ENCODE measurements around the gene NTMT1. TPM values are rescaled to one million over a fixed set of nuclear protein-coding genes. Genes with fewer than 3 reads are reported as not detected.
A peak's percentile ranks its signal among the peaks of the same experiment; 100 is the strongest.

The NTMT1 gene
- total RNA-seq, 1 donor from 2014 or later = 30.7 TPM

DNA sequence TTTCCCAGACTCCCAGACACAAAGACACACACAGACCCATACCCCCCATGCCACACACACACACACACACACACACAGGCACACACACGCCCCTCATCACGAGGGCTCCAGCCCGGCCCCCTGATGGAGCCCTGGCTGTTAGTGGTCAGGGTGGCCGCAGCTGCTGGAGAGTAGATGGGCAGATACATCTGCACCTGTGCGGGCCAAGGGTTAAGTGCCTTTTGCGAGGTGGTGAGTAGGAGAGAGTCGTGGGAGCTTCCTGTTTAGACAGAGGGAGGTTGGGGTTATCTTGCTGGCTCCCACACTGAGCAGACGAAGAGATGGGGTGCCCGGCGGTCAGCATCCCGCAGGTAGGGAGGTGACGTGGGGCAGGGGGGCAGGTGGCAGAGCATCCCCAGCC, 47.6 kb downstream of the NTMT1 start:
- TF ChIP-seq CTCF (IDR thresholded peaks at IDR 0.05; ENCODE audit: unreplicated experiment) = no peak
- Mint-ChIP-seq H3K4me1 (peaks cover 13% of the 10 kb centered on the region), H3K36me3 (no peaks in the 10 kb centered on the region), H3K4me3 (no peak overlapping the region), H3K9me3 (no peaks in the 10 kb centered on the region), H3K27me3 (ENCODE audit: low read depth) (peaks cover 38% of the 10 kb centered on the region), H3K27ac (no peak overlapping the region)
- DNase-seq (ENCODE audit: low spot score in 2 of 2, unreplicated experiment in 2 of 2) = no peak

- Mint-ChIP-seq H3K4me1 (peaks cover 13% of the 10 kb centered on the region), H3K9me3 (no peaks in the 10 kb centered on the region), H3K4me3 (no peak overlapping the region), H3K27me3 (ENCODE audit: low read depth) (peaks cover 35% of the 10 kb centered on the region), H3K36me3 (no peaks in the 10 kb centered on the region), H3K27ac (no peak overlapping the region)
- TF ChIP-seq CTCF (IDR thresholded peaks at IDR 0.05; ENCODE audit: unreplicated experiment) = no peak
- DNase-seq (ENCODE audit: low spot score in 2 of 2, unreplicated experiment in 2 of 2) = no peak
Measured at GRCh38 chr9:129674229-129674628, 48.3 kb downstream of the NTMT1 start.

DNA sequence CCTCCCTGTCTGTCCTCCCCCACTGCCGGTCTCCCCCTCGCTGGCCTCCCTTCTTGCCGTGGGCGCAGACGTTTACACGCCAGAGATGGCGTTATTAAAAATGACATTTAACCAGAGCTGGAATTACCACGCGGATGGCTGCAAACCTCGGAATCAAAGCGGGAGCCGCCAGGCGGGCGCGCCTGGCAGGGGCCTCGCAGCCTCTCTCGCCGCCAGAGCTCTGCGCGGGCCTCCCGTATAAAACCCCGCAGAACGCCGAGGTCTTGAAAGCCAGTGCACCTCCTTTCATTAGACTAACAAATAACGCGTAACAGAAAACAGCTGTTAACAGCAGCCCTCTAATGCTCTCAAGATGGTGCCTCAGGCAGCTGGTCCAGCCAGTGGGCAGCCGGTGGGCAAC, 49.7 kb downstream of the NTMT1 start:
- peaks cover 14% of the 10 kb centered on the region for H3K4me1 Mint-ChIP-seq
- H3K27ac Mint-ChIP-seq = no peak overlapping the region
- no peaks in the 10 kb centered on the region for H3K9me3 Mint-ChIP-seq
- no peak for DNase-seq (ENCODE audit: low spot score in 2 of 2, unreplicated experiment in 2 of 2)
- no peak for TF ChIP-seq CTCF (IDR thresholded peaks at IDR 0.05; ENCODE audit: unreplicated experiment)
- H3K36me3 Mint-ChIP-seq = no peaks in the 10 kb centered on the region
- no peak overlapping the region for H3K4me3 Mint-ChIP-seq
- peaks cover 27% of the 10 kb centered on the region for H3K27me3 Mint-ChIP-seq (ENCODE audit: low read depth)

DNA sequence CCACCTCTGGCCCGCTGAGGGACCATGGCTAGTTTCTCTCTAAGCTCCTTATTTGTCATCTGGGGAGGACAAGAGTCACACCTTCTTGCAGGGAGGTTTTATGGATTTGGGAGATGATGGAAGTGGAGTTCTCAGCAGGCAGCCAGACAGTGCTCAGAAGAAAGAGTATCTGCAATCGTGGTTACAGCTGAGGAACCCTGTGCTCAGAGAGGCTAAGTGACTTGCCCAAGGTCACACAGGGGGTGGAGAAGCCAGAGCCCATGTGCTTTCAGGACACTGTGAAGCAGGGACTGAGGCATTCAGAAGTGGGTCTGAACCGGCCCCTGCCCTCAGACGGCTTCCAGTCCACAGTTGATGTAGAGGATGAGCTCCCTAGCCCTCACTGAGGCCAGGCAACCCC, 50.3 kb downstream of the NTMT1 start:
- H3K27me3 Mint-ChIP-seq (ENCODE audit: low read depth) = peaks cover 24% of the 10 kb centered on the region
- no peak for TF ChIP-seq CTCF (IDR thresholded peaks at IDR 0.05; ENCODE audit: unreplicated experiment)

GRCh38 chr9:129676975-129677374, 51.0 kb downstream of the NTMT1 start:
- peaks cover 24% of the 10 kb centered on the region for H3K27me3 Mint-ChIP-seq (ENCODE audit: low read depth)
- DNase-seq (ENCODE audit: low spot score in 2 of 2, unreplicated experiment in 2 of 2) = no peak
- no peaks in the 10 kb centered on the region for H3K9me3 Mint-ChIP-seq
- H3K4me3 Mint-ChIP-seq = no peak overlapping the region
- no peaks in the 10 kb centered on the region for H3K36me3 Mint-ChIP-seq
- H3K27ac Mint-ChIP-seq = no peak overlapping the region
- TF ChIP-seq CTCF (IDR thresholded peaks at IDR 0.05; ENCODE audit: unreplicated experiment) = no peak
- H3K4me1 Mint-ChIP-seq = peaks cover 15% of the 10 kb centered on the region

More for the DNA sequence above, 50.3 kb downstream of the NTMT1 start:
- peaks cover 15% of the 10 kb centered on the region for H3K4me1 Mint-ChIP-seq
- H3K36me3 Mint-ChIP-seq = no peaks in the 10 kb centered on the region
- H3K9me3 Mint-ChIP-seq = no peaks in the 10 kb centered on the region
- no peak overlapping the region for H3K27ac Mint-ChIP-seq
- no peak for DNase-seq (ENCODE audit: low spot score in 2 of 2, unreplicated experiment in 2 of 2)
- no peak overlapping the region for H3K4me3 Mint-ChIP-seq

- no peaks in the 10 kb centered on the region for H3K9me3 Mint-ChIP-seq
- no peak overlapping the region for H3K4me3 Mint-ChIP-seq
- H3K36me3 Mint-ChIP-seq = no peaks in the 10 kb centered on the region
- peaks cover 26% of the 10 kb centered on the region for H3K27me3 Mint-ChIP-seq (ENCODE audit: low read depth)
- no peak for DNase-seq (ENCODE audit: low spot score in 2 of 2, unreplicated experiment in 2 of 2)
- no peak for TF ChIP-seq CTCF (IDR thresholded peaks at IDR 0.05; ENCODE audit: unreplicated experiment)
- H3K4me1 Mint-ChIP-seq = peaks cover 15% of the 10 kb centered on the region
- H3K27ac Mint-ChIP-seq = peak overlapping the region; percentile 60
Measured at GRCh38 chr9:129677456-129677855, 51.5 kb downstream of the NTMT1 start.

Data from mesothelial cell of epicardium (in vitro differentiated cells).